Measurements from ENCODE around the gene ZNF787.

DNA sequence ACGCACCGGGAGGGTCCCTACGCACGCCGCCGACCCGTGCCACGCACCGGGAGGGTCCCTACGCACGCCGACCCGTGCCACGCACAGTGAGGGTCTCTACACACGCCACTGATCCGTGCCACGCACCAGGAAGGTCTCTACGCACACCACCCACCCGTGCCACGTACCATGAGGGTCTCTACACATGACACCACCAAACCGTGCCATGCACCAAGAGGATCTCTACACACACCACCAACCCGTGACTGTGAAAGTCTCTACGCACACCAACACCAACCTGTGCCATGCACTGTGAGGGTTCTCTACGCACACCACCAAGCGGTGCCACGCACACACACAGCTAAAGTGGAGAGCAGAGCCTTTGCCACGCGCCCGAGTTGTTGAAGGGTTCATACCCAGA lies 16.7 kb downstream of the ZNF787 start:
- TF ChIP-seq, protein P1, sequence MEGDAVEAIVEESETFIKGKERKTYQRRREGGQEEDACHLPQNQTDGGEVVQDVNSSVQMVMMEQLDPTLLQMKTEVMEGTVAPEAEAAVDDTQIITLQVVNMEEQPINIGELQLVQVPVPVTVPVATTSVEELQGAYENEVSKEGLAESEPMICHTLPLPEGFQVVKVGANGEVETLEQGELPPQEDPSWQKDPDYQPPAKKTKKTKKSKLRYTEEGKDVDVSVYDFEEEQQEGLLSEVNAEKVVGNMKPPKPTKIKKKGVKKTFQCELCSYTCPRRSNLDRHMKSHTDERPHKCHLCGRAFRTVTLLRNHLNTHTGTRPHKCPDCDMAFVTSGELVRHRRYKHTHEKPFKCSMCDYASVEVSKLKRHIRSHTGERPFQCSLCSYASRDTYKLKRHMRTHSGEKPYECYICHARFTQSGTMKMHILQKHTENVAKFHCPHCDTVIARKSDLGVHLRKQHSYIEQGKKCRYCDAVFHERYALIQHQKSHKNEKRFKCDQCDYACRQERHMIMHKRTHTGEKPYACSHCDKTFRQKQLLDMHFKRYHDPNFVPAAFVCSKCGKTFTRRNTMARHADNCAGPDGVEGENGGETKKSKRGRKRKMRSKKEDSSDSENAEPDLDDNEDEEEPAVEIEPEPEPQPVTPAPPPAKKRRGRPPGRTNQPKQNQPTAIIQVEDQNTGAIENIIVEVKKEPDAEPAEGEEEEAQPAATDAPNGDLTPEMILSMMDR (IDR thresholded peaks at IDR 0.05), result no peak
- TF ChIP-seq POLR2A (IDR thresholded peaks at IDR 0.05), result no peak

Measured in testis (tissue), 2 donors.